ENCODE results near the gene FAM8A1.

The FAM8A1 gene

GRCh38 chr6:17602888-17603287 lies 2.8 kb downstream of the FAM8A1 start:
- no peak for DNase-seq

- no peak for DNase-seq
Measured at GRCh38 chr6:17606606-17607005, 6.5 kb downstream of the FAM8A1 start.

DNA sequence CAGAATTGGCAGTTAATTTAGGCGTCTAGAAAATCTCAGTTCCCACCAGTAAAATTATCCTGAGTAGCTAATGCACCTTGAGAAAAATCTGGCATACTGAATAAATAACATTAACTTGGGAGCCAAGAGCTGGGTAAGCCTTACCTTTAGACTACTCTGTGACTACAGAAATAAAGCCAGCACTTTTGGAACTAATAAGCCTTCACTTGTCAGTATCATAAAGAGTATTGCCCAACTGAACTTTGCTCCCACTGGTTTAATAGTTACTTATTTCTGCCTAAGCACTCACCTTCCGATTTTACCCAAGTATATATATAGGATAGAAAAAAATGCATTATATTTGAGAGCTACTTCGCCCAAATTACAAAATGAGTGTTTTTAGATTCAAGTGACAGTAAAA lies 10.7 kb downstream of the FAM8A1 start:
- DNase-seq = no peak

GRCh38 chr6:17612048-17612447 lies 11.9 kb downstream of the FAM8A1 start:
- DNase-seq = no peak

DNA sequence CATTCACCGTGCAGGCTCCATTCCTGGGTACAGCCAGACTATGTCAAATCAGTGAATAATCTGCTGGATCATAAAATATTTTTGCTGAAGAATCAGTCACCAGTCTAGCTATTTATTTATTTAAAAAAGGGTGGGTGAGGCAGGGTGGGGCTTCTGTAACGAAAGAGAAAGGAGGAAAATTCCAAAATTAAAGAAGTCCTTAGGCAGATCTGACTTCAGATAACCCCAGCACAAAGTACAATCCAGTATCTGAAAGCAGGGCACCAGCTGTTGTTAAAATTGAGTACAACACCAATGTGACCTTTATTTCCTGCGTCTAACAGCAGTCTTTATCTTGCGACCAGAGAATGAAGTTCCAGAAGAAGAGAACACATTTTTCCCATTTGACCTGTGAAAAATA lies 15.7 kb downstream of the FAM8A1 start:
- no peak for DNase-seq

- DNase-seq = no peak
Measured at GRCh38 chr6:17621003-17621402, 20.9 kb downstream of the FAM8A1 start.

DNA sequence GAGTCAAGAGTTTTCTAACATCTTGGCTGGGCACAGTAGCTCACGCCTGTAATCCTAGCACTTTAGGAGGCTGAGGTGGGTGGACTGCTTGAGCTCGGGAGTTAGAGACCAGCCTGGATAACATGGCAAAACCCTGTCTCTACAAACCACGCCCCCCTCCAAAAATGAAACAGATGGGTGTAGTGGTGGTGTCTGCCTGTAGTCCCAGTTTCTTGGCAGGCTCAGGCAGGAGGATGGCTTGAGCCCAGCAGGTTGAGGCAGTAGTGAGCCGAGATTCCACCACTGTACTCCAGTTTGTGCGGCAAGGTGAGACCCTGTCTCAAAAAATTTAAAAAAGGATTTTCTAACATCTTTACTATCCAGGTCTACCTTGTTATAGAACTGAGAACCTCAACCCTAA lies 22.0 kb downstream of the FAM8A1 start:
- no peak for DNase-seq

DNA sequence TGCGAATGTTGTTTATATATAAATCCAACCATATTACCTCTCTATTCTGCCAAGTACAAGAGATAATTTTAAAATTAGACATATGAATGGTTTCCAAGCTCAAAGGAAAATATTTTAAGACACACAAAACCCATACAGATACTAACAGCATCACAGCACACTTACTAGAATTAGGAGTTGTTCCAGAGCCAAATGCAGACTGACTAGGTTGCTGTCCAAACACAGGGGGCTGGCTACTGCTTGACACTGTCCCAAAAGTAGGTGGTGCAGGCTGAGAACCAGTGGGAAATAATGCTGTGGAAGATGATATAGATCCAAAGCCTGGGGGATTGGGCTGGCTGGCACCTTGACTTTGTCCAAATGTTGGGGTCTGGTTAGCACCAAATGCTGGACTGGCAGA lies 24.3 kb downstream of the FAM8A1 start:
- no peak for DNase-seq

- no peak for DNase-seq
Measured at GRCh38 chr6:17628873-17629272, 28.8 kb downstream of the FAM8A1 start.

- DNase-seq = no peak
Measured at GRCh38 chr6:17629824-17630510, 29.9 kb downstream of the FAM8A1 start.

DNA sequence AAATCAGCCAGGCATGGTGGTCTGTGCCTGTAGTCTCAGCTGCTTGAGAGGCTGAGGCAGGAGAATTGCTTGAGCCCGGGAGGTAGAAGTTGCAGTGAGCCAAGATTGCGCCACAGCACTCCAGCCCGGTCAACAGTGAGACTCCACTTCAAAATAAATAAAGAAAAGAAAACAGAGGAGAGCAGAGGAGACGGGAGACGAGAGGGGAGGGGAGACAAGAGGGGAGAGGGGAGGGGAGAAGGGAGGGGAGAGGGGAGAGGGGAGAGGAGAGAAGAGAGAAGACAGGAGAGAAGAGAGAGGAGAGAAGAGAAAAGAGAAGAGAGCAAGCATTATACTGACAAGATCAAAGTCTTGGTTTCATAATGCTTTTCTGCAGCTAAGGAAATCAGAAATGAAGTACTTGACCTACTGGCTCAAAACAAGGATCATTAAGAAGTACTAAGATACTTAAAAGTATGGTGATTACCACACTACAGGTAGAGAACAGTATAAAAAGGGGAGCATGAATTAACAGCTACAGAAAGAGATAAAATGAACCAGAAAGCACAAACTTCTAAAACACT lies 30.5 kb downstream of the FAM8A1 start:
- no peak for DNase-seq

- no peak for DNase-seq
Measured at GRCh38 chr6:17632934-17633333, 32.8 kb downstream of the FAM8A1 start.

GRCh38 chr6:17633465-17634188 lies 33.5 kb downstream of the FAM8A1 start:
- no peak for DNase-seq

DNA sequence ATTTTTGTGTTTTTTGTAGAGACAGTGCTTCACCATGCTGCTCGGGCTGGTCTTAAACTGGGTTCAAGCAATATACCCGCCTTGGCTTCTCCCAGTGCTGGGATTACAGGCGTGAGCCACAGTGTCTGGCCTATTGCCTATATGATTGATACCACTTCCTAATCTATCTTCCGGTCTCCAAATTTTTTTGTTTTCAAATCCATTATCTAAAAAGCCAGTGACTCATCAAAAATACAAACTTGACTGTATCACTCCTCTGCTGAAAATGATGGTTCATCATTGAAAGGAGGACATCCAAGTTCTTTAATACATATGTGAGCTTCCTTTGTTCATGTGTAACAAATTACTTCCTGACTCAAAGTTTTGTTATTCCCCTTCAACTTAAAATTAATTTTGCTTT lies 35.5 kb downstream of the FAM8A1 start:
- no peak for DNase-seq

DNA sequence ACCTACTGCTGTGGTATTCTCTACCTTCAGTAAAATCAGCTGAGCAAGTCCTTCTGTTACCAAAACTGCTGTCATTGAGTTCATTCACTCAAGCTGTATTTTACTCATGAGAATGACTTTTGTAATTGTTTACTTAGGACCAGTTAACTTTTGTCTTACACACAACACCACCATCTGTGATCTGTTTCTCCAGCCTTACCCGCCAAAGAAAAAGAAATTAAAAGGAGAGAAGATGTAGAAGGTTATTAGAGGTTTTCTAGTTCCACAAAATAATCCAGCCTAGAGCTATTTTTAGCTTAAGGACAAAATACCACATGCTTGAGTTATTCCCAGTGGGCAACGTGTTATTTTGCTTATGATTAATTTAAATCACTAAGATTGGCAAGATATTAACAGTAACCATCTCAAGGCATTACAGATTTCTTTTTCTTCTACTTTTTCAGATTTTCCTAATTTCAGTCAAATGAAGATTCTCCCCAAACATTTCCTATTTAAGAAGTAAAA lies 38.2 kb downstream of the FAM8A1 start:
- no peak for DNase-seq

DNA sequence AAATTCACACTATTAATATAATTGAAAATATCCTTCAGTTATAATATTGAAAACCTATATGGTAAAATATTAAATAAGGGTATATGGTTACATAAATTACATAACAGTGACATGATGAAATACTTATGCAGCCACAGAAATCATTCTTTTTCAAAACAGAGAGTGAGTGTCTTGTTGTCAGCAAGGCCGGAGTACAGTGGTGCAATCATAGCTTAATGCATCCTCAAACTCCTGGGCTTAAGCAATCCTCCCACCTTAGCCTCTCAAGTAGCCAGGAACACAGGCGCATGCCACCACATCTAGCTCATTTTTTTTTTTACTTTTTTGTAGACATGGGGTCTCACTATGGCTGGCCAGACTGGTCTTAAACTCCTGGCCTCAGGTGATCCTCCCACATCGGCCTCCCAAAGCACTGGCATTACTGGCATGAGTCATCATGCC lies 40.4 kb downstream of the FAM8A1 start:
- DNase-seq = peak; percentile 16

DNA sequence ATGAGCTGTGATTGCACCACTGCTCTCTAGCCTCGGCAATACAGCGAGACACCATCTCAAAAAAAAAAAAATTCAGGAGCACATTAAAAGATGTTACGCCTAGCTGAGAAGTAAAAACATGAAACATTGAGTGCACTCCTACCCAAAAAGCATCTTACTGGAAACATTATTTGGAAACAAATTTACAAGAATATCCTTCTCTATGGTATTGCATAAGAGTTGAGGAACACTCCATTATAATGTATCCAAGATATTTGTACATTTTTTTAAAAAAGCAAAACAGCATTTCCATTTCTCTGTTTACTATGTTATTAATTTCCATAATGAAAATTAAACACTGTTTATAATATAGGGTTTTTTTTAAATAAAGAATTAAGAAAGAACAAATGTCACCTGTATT lies 48.6 kb downstream of the FAM8A1 start:
- no peak for DNase-seq

- no peak for DNase-seq
Measured at GRCh38 chr6:17650656-17651309, 50.7 kb downstream of the FAM8A1 start.

- no peak for DNase-seq
Measured at GRCh38 chr6:17653198-17653882, 53.2 kb downstream of the FAM8A1 start.

- DNase-seq = no peak
Measured at GRCh38 chr6:17656092-17656491, 56.0 kb downstream of the FAM8A1 start.

- no peak for DNase-seq
Measured at GRCh38 chr6:17656644-17657043, 56.5 kb downstream of the FAM8A1 start.

Data from suppressor macrophage treated with lipopolysaccharide for 4 hours (primary cell).